ENCODE data around the gene FILIP1.
"Not testable (repeated sequence)": the region's sequence is repeated elsewhere in the genome, so short reads cannot be mapped to it uniquely, and the experiment has no call there.

FILIP1 gene

DNA sequence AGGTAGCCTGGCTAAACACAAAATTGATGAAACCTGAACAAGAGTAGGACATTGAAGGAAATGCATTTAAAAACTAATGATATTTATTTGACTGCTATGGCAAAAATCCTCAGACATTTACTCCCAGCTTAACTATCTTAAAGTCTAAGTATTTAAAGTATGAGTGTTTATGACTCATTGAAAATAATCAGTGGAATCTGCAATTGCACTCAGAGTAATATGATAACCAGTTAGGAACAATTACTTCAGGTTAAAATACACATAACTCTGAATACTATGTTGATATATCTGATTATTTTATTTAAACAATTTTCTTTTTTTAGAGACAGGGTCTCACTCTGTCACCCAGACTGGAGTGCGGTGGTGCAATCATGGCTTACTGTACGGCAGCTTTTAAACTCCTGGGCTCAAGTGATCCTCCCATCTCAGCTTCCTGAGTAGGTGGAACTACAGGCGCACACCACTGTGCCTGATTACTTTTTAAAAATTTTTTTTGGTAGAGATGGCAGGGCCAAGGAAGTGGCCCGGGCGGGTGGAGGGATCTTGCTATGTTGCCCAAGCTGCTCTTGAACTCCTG lies 43.9 kb downstream of the FILIP1 start:
- DNase-seq (ENCODE audit: low read depth in 2 of 2), result no peak

DNA sequence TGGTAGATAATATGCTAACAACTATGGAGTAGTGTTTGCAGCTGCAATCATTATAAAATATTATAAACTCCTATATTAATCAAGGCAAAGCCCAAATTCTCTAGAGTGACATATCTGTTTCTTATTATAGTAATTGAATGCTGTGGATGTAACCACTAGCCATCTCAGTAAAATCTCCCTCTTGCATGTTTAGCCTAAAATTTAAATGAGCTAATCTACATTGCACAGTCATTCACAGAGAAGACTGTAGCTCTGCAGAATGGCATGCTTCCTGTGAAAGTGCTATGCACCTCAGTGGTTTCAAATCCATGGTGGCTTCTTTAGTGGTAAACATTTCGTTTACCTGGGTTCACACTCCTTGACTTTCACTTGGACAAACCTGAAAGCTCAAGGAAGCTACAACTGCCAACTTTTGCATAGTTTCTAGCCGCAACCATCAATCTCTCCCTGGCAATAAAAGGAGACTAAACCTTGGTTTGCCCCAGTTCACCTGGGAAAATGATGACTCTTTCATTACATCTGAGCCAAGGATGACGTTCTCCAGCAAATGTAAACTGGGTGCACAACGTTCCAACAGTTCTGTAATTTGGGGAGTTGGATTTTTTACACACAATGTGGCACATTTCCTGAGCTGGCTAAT lies 47.2 kb downstream of the FILIP1 start:
- no peak for DNase-seq (ENCODE audit: low read depth in 2 of 2)

DNA sequence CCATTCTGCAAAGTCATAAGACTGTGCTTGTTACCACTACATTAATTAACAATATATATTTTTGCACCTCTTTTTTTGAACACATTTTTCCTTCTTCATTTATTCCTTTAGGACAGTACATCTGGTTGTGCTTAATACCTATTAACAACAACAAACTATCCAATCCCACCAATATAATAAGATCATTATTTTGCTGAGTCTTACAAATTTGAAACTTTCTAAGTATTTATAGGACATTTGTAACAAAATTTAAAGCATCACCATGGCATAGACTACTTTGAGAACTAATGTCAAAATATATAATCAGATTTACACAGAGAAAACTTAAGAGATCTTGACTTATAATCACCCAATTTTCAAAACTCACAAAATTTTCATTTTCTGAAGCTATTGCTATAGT lies 47.9 kb downstream of the FILIP1 start:
- DNase-seq (ENCODE audit: low read depth in 2 of 2), result no peak

DNA sequence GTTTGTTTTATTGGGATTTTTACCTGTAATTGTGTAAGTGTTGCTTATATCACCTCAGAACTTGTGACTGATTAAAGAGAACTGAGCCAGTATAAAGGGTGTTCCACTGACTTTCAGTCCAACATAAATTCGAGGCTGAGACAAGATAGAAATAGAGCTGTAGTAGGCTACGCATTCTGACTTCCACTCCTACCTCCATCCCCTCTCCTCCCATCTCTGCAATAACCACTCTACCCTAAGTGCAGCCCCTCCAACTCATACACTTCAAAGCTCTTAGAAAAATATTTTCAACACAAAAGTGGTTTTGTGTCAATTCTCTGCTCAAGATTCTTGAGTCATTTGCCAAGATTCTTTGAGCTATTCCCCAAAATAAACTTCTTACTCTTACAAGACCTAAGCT lies 48.7 kb downstream of the FILIP1 start:
- no peak for DNase-seq (ENCODE audit: low read depth in 2 of 2)

DNA sequence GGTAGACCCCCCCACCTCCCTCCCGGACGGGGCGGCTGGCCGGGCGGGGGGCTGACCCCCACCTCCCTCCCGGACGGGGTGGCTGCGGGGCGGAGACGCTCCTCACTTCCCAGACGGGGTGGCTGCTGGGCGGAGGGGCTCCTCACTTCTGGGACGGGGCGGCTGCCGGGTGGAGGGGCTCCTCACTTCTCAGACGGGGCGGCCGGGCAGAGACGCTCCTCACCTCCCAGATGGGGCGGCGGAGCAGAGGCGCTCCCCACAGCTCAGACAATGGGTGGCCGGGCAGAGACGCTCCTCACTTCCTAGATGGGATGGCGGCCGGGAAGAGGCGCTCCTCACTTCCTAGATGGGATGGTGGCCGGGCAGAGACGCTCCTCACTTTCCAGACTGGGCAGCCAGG lies 51.7 kb downstream of the FILIP1 start:
- not testable (repeated sequence) for DNase-seq (ENCODE audit: low read depth in 2 of 2)

DNA sequence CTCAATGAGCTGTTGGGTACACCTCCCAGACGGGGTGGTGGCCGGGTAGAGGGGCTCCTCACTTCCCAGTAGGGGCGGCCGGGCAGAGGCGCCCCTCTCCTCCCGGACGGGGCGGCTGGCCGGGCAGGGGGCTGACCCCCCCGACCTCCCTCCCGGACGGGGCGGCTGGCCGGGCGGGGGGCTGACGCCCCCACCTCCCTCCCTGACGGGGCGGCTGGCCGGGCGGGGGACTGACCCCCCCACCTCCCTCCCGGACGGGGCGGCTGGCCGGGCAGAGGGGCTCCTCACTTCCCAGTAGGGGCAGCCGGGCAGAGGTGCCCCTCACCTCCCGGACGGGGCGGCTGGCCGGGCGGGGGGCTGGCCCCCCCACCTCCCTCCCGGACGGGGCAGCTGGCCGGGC lies 52.1 kb downstream of the FILIP1 start:
- not testable (repeated sequence) for DNase-seq (ENCODE audit: low read depth in 2 of 2)

DNA sequence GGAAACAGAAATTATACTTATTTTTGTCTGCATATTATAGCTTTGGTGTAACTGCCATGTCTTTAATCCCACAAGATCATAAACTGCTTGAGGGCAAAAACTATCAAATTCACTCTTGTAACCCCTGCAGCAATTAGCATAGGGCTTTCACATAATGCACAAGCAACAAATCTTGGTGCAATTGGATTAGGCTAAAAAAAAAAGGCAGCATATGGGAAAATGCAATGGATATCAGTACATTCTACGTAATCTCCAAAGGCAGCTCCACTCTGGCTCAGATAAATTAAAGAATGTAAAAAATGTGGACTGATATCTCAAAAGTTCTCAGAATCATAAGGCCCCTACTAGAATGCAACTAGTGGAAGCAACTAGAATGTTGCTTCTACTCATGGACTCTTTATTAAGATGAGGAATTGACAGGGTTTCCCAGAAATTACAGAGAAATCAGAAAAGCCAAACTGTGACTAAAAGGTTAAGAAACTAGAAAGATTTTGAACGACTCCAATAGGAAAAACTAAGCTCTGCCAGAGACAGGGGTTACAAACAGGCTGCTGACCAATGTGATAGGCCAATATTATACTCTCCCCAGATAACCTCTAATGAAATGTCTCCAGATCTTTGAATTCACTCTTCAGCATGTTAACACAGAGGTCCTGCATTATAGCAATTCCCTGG lies 55.0 kb downstream of the FILIP1 start:
- no peak for DNase-seq (ENCODE audit: low read depth in 2 of 2)

DNA sequence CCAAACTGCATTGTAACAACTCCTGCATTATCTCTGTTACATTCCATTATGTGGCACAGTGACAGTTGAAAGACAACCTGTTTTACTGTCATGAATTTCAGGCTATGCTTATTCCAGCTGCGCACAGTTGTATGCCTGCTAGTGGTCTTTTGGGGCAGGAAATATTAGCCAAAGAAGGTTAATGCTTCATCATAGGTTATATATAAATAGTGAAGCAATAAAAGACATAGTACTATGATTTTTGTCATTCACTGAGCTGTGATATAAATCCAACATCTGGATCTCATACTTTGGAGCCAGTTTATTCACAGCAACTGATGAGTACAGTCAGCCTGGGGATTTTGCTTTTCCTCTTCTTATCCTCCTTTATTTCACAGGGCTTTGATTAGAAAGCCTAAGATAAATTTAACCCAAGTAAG lies 55.6 kb downstream of the FILIP1 start:
- no peak for DNase-seq (ENCODE audit: low read depth in 2 of 2)

DNA sequence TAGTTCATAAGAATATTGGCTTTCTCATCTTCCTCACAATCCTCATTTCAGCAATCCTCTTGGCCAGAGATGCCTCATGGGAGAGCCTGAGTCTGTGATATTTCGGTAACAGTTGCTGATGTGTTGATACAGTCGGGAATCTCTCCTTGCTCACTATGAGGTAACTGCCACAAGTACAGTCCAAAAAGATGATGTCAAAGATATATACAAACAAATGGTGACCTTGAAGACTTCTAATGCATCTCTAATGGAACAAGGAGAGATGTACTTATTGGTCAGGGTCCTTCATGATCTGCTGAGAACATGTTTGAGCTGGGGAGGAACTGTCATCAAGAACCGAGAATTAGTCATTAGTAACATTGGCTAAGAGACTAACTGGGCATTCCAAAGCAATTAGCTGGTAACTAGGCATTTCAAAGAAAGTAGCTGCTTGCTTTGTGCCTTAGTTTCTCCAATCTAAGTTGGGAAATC lies 56.1 kb downstream of the FILIP1 start:
- no peak for DNase-seq (ENCODE audit: low read depth in 2 of 2)

DNA sequence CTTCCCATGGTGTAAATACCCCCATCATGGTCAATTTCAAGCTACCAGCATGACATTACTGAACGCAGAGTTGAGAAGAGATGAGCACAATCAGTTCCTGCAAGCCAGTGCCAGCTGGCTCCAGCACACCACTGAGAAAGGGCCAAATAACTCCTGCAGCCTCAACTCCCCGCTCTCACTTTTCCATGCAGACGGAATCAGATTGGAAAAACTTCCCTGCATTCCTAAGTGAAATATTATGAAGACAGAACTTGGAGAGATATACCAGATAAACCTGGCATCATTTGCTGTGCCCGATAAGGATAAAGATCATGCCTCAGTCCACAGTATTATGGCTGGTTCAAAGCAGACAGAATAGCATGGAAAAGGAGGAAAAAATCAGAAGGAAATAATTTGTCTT lies 56.7 kb downstream of the FILIP1 start:
- no peak for DNase-seq (ENCODE audit: low read depth in 2 of 2)

DNA sequence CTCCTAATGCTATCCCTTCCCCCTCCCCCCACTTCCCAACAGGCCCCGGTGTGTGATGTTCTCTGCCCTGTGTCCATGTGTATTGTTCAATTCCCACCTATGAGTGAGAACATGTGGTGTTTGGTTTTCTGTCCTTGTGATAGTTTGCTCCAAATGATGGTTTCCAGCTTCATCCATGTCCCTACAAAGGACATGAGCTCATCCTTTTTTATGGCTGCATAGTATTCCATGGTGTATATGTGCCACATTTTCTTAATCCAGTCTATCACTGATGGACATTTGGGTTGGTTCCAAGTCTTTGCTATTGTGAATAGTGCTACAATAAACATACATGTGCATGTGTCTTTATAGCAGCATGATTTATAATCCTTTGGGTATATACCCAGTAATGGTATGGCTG lies 60.8 kb downstream of the FILIP1 start:
- DNase-seq (ENCODE audit: low read depth in 2 of 2), result not testable (repeated sequence)

DNA sequence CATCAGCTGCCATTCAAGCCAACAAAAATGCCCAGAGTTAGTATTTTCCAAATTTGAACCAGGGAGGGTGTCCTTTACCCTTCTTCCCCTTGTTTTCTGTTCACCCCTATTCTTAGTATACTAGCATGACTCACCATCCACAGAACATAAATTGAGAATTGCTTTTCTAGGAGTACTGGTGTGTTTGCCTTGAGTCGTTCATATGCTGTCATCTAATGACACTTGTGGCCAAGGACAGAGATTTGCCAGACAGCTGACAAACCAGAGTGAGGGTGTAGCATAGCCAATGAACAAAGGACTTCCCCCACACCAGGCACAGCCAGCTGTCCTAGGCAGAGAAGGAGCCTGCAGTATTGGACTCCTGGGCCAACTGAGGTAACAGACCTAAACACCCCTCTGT lies 62.2 kb downstream of the FILIP1 start:
- DNase-seq (ENCODE audit: low read depth in 2 of 2), result no peak

DNA sequence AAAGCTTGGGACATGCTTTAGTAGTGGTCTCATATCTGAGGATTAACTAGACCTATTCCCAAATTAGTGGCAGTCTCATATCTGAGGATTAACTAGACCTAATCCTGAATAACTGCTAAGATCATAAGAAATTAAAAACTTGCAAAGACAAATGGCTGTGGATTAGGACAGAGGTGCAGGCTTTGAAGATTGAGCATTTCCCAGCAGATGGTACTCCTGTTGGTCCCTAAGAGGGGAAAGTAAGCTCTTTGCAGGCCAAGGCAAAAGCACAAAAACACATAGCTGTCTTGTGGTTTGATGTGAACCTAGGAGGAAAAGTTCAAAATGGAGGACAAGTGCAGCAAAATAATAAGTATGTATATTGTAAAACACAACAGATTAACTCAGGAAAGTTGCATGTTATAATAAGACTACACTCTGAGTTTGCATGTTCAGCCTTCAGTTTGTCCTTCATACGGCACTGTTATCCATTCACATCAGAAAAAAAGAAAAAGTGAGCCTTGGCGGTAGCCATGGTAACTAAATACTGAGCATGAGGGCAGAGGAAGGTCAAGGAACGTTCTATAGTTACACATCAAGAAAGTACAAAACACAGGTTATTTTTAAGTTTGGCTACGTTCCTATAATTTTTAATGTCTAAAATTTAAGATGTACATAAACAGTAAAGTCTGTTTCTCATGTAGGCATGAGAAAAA lies 62.8 kb downstream of the FILIP1 start:
- no peak for DNase-seq (ENCODE audit: low read depth in 2 of 2)

DNA sequence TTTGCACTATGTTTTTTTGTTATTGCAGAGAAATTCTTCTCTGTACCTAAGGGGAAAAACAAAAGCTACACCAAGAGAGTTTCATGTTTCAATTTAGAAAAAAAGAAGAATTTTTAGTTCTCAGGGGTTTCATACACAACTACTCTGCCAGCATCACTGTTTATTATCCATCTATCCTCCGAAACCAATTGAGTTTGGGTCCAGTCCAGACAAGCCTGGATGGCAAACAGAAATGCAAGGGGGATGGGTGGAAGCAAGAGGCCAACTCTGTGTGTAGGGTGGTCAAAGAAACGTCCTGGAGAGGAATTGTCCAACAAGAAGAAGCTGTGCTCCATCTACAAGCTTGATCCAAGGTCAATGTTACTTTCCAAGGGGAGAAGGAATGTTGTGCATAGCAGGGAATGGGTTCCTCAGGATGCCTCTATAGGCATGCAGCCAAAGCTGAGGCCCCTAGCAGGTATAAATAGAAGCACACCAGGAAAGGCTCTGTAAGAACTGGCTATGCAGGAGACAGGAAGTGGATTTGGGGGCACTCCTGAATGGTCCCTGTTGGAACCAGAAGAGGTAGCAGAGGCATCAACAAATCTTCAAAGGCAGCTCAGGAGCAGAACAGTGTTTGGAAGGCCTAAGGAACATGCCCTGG lies 64.4 kb downstream of the FILIP1 start:
- no peak for DNase-seq (ENCODE audit: low read depth in 2 of 2)

DNA sequence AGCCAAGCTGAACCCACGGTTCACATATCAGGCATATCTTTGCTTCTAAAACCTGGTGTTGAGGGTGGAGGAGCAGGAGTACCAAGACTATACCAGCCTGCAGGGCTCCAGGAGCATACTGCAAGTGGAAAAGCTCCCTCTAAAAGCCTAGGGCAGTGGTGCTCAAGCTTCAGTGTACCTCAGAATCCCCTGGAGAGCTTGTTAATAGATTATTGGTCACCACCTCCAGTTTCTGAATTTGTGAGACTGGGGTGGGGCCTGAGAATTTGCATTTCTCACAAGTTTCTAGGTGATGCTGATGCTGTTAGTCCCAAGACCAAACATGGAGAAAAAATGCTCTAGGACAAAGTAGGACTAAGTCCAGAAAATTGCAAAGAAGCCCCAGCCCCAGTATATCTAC lies 65.4 kb downstream of the FILIP1 start:
- DNase-seq (ENCODE audit: low read depth in 2 of 2), result no peak

DNA sequence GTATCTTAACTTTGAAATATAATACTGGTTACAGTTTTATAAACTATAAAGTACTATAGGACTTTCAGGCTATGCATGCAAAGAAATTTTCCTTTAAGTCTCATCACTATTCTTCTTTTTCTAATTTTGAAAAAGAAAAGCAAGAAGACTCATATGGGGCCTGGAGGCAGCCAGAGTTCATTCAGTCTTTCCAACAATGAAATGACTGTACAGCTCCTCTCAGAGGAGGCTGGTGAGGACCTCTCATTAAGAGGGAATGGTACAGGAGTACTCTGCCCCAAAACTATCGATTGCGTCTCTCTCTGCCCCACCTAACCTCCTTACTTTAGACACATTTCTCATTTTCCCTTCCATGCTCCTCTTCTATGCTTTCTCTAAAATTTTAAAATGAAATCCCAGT lies 66.3 kb downstream of the FILIP1 start:
- DNase-seq (ENCODE audit: low read depth in 2 of 2), result no peak

DNA sequence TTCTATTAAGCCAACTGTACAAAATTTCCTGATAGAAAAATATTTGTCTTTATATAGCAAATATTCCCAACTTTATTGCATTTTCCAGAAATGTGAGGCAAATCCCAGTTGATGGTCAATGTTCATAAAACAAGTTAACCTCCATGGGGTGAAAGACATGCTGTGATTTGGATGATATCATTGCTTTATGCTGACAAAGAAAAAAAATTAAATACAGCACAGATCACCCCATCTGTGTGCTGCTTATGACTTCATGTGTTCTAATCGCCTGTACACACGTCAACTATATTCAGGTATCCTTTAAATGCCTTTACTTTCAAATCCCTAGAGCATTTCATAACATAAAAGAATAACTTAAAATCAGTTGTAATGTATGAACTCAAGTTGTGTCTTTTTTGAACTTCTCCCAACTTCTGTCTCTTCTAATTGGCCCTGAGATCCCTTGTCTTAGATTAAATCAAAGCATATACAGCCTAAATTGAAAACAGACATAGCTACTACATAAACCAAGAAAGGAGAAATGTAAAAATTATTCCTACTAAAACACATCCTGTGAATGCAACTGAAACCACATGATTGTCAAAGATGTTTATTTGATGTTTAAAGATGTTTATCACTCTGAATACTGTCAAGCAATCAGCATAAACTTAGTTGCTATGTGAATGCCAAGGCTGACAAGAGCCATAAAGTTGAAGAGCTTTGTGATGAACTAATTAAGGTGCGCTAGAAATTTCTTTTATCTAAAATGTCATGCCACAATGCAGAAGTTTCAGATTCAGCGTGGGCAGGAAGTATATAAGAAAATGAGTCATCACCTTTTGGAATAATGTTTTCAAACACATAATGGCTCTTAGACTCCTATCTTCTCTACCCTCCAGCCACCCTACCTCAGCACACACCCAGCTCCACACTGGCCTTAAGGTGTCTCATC lies 68.7 kb downstream of the FILIP1 start:
- DNase-seq (ENCODE audit: low read depth in 2 of 2), result no peak

DNA sequence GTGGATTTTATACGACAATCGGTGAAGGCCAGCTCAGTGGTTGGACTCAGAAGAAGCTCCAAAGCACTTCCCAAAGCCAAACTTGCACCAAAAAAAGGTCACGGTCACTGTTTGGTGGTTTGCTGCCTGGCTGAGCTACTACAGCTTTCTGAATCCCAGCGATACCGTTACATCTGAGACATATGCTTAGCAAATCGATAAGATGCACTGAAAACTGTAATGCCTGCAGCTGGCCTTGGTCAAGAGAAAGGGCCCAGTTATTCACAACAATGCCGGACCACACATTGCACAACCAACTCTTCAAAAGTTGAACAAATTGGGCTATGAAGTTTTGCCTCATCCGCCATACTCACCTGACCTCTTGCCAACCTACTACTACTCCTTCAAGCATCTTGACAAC lies 70.2 kb downstream of the FILIP1 start:
- DNase-seq (ENCODE audit: low read depth in 2 of 2), result no peak

DNA sequence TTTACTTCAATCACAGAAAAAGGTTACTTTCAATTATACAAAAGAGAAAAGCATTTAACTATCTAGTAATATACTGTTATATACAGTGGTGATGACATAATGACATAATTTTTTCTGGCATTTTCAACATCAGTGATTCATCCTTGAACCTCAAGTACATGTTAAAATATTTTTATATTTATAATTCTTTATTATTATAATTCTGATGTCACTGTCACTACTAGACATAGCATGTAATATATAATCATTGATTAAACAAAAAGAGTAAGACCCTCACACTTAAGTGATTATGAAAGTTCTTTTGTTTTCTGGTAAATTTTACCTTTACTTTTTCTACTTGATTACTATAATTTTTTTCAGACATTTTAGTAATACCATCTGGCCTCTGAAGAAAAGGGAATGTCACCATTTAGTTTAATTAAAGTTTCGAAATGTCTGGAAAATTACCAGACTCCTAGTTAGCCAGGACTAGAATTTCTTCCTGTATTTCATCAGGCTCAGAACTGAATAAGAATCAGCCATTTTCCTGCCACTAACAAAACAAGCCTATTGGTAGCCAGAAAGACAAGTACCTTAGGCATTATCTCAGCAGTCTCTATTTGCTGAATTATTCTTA lies 71.5 kb downstream of the FILIP1 start:
- no peak for DNase-seq (ENCODE audit: low read depth in 2 of 2)

DNA sequence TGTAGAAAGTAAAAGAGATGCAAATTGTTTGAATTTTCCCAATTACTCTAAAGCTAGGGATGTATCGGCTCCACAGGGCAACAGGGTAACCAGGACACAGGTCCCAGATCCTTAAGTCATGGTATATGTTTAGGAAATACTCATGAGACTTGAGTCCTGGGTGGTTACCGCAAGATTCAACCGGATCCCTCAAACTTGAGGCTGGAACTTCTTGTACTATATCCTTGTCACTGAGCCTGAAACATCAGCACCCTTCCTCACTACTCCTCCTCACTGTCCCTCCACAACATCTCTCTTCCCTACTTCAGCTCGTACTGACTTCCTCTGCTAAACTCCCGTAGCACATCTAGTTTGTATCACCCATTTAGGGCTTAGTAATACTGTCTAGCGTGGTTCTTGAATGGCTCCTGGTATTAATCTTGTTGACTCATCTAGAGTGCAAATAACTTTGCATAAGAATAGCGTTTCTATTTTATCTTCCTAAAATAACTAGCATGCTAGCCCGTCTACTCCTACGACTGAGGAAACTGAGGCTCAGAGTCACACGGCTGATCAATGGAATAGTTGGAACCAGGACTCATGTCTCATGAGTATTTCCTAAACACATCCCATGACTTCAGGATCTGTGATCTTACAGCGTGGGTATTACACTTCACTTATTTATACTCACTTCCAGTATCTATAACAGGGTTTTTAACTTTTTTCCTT lies 72.1 kb downstream of the FILIP1 start:
- DNase-seq (ENCODE audit: low read depth in 2 of 2), result no peak
